Panc1 (cell line): ENCODE data around the gene C19orf81. TPM values are rescaled to one million over a fixed set of nuclear protein-coding genes. Genes with fewer than 3 reads are reported as not detected.
A peak's percentile ranks its signal among the peaks of the same experiment; 100 is the strongest.

ENCODE experiments used
- ATAC-seq: fragments of 200-7000 bp; cut with Tn5 transposase; 2 replicates; pipeline ENCODE4 v1.9.1; 2020; ENCODE audit warnings: mild to moderate bottlenecking, moderate library complexity
- BruUV-seq: library from RNA; stranded (reverse); fragments of 400-500 nt; replicated peaks from 2 replicates; lab custom pipeline; 2021; lab: Mats Ljungman, UMichigan
- CTCF ChIA-PET: fragments of 300-600 bp; sonication (Branson Sonifier 250); formaldehyde crosslinking; loops from one replicate; lab custom pipeline; 2022; ENCODE audit warnings: antibody characterized with exemption; lab: Charles Lee
- POLR2A ChIA-PET: fragments of 300-600 bp; sonication (Branson Sonifier 250); formaldehyde crosslinking; loops from one replicate; lab custom pipeline; 2022; ENCODE audit warnings: antibody characterized with exemption; lab: Charles Lee
- DNase-seq: peaks from one replicate; pipeline ENCODE4 v3.0.0-alpha.2; 2010; ENCODE audit warnings: low read depth, low spot score
- H3K27ac ChIP-seq: 2 replicates; pipeline ENCODE4 v1.5.1; 2011; ENCODE audit warnings: mild to moderate bottlenecking, low read length, inconsistent platforms
- H3K27me3 ChIP-seq: fragments of 200-500 bp; sonication (Bioruptor generic); 2 replicates; pipeline ENCODE4 v1.6.0; 2014; ENCODE audit warnings: low read length, inconsistent platforms; ENCODE audit not compliant: control insufficient read depth, insufficient read depth
- H3K36me3 ChIP-seq: fragments of 200-500 bp; sonication (Bioruptor generic); 2 replicates; pipeline ENCODE4 v1.5.1; 2014; ENCODE audit warnings: inconsistent platforms, mild to moderate bottlenecking, low read length, moderate library complexity; ENCODE audit not compliant: control insufficient read depth, insufficient read depth
- H3K4me1 ChIP-seq: 2 replicates; pipeline ENCODE4 v1.5.1; 2011; ENCODE audit warnings: inconsistent platforms, mild to moderate bottlenecking, low read length, moderate library complexity; ENCODE audit not compliant: control insufficient read depth, insufficient read depth
- H3K4me3 ChIP-seq, 2 experiments: 2 replicates each; pipeline ENCODE4 v1.5.1; 2011 to 2012; ENCODE audit warnings: low read depth in 2 of 2, low read length in 2 of 2, mild to moderate bottlenecking in 2 of 2, inconsistent platforms in 1 of 2, moderate library complexity in 1 of 2
- H3K9me3 ChIP-seq: fragments of 200-500 bp; sonication (Bioruptor generic); 2 replicates; pipeline ENCODE4 v1.5.1; 2014; ENCODE audit warnings: low read depth, mild to moderate bottlenecking, inconsistent platforms, low read length, moderate library complexity; ENCODE audit not compliant: control insufficient read depth, insufficient read depth
- CTCF ChIP-seq: fragments of 450-650 bp; IDR thresholded peaks from 2 replicates; pipeline ENCODE4 v1.5.1; 2017; ENCODE audit warnings: mild to moderate bottlenecking
- POLR2AphosphoS5 ChIP-seq: IDR thresholded peaks from 2 replicates; pipeline ENCODE4 v1.6.1; 2012; ENCODE audit warnings: mild to moderate bottlenecking, low read depth, low read length, moderate library complexity
- REST ChIP-seq, 2 experiments: IDR thresholded peaks; 2 replicates each; pipeline ENCODE4 v1.6.1; 2011 to 2012; ENCODE audit warnings: low read depth in 2 of 2, control low read depth in 1 of 2, low read length in 1 of 2, mild to moderate bottlenecking in 1 of 2, moderate library complexity in 1 of 2; ENCODE audit not compliant: insufficient read depth in 1 of 2
- SIN3A ChIP-seq: IDR thresholded peaks from 2 replicates; pipeline ENCODE4 v1.6.1; 2012; ENCODE audit warnings: low read depth, mild to moderate bottlenecking, low read length, moderate library complexity, borderline replicate concordance; ENCODE audit not compliant: insufficient read depth
- TCF7L2 ChIP-seq: IDR thresholded peaks from 2 replicates; pipeline ENCODE4 v1.6.1; 2011; ENCODE audit warnings: mild to moderate bottlenecking, low read depth, low read length, inconsistent platforms
- in situ Hi-C: cut with HindIII; loops from 2 replicates; pipeline ENCODE4 v1.10.0; 2016; ENCODE audit warnings: low sequenced_read_pairs, low pct_unique_long_range_greater_than_20kb
- intact Hi-C: fragments of 100-400 bp; cut with micrococcal nuclease; formaldehyde crosslinking; loops from one replicate; pipeline ENCODE4 v1.10.0; 2022; ENCODE audit not compliant: unreplicated experiment
- total RNA-seq: library from RNA; stranded (reverse); gene quantifications from one replicate; pipeline ENCODE4 v1.2.1, GENCODE V29; 2021; ENCODE audit not compliant: unreplicated experiment

C19orf81 gene
- total RNA-seq, 1 experiment from 2014 or later, result 0.98 TPM

DNA sequence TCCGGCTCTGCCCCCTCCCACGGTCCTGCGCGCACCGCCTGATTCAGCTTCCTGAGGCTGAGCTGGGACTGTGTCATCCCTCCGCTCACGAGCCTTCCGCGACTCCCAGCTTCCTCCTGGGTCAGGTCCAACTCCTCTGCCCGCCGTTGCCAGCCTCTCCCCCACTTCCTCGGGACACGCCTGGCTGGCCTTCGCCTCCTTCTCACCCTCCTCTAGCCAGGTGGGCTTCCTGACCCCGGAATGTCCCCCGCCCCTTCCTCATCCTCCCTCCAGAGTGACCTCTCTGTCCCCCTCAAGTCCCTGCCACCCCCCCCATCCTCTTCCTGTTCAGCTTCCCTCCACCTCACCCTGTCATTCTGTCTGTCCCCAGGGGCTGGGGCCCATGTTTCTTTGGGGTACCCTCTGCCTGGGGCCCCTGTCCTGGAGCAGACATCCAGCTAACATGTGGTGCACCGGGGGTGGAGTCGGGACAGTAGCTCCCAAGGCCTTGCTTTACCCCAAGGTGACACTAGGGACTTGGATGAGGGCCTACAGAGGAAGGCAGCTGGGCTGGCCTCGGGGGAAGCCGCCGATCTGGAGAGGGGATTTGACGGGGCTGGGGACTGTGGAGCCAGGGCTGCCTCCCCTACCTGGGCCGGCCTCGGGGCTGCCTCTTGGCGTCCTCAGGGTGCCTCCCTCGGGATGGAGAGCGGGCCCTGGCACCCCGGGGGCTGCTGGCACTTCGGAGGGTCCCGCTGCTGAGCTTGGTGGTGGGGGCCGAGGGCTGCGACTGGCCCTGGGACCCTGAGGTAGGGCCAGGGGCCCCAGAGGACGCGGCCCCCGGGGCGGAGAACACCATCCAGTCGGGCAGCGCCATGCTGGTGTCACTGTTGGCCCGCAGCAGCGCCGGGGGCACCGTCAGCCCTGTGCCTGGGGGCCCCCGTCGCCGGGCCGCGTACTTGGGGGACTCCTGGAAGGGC is 53.9 kb downstream of the C19orf81 start:
- Histone ChIP-seq H3K9me3 (no peaks in the 10 kb centered on the region), H3K4me1 (no peaks in the 10 kb centered on the region), H3K36me3 (no peaks in the 10 kb centered on the region), H3K27me3 (no peaks in the 10 kb centered on the region; the same call in 1 of the 2 replicates), H3K4me3 (no peak overlapping the region), H3K27ac (no peak overlapping the region)
- intact Hi-C loops, result no loop called here
- no peak; the same call in 1 of the 2 replicates for ATAC-seq
- in situ Hi-C loops, result no loop called here
- CTCF ChIA-PET, result interaction anchor here (0.6 to 1.2 kb wide), 7 partner anchors 10 to 219 kb away, joined by 3 to 12 read pairs (median 4); no protein-coding TSS in a partner anchor
- no peak for TF ChIP-seq POLR2AphosphoS5
- no peak for TF ChIP-seq REST (IDR thresholded peaks at IDR 0.05; ENCODE audit: insufficient read depth in 1 of 2, low read depth in 2 of 2, low read length in 1 of 2)
- no peak for TF ChIP-seq TCF7L2
- no peak for TF ChIP-seq CTCF
- no peak for TF ChIP-seq SIN3A
- BruUV-seq, result no TSS peak
- no peak for DNase-seq
- POLR2A ChIA-PET, result interaction anchor here (0.6 kb wide), 1 partner anchor 194 kb away, joined by 3 read pairs; no protein-coding TSS in a partner anchor

DNA sequence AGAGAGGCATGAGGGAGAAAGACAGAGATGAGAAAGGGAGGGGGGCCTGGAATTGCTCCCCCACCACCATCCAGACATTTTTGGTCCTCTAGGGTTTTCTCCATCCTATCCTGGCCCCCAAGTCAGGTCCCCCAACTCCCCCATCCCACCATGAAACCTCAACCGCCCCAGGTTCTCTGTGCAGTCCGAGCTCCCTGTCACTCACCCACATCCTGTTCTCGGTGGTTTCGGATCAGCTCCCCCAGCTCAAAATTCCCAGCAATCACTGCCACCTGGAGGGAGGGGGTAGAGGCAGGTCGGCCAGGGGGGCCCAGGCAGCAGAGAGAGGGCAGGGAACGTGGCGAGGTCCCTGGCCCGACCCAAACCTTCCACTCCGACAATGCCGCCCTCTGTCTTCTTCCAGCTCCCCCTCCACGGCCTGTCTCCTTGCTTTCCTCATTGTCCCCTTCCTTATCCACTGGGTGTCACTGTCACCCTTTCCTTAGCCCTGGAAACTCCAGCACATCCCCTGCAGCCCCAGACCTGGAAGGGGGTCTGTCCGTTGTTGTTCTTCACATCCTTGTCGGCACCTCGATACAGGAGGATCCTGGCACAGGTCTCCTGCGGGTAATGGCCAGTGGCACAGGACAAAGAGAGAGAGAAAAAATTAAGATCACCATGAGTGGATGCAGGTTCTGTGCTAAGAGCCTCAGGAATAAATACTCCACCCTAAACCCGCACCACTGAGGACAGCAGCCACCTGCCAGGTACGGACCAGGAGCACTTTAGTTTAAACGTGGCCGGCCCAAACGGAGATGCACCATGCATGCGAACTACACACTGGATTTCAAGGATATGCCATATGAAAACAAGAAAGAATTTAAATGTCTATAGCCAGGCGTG is 54.9 kb downstream of the C19orf81 start:
- DNase-seq, result no peak
- no peak overlapping the region for H3K27ac ChIP-seq
- ATAC-seq, result 0 out of 2 replicates have a peak, but pooled peaks have one; percentile 74
- TF ChIP-seq POLR2AphosphoS5 (no peak), REST (IDR thresholded peaks at IDR 0.05; ENCODE audit: insufficient read depth in 1 of 2, low read depth in 2 of 2, low read length in 1 of 2) (no peak), TCF7L2 (no peak), SIN3A (no peak), CTCF (peak; percentile 69)
- H3K9me3 ChIP-seq, result no peaks in the 10 kb centered on the region
- intact Hi-C loops, result no loop called here
- no peaks in the 10 kb centered on the region for H3K36me3 ChIP-seq
- H3K4me1 ChIP-seq, result no peaks in the 10 kb centered on the region
- in situ Hi-C loops, result no loop called here
- CTCF ChIA-PET, result interaction anchor here (0.6 to 1.2 kb wide), 5 partner anchors 31 to 218 kb away, joined by 3 to 4 read pairs (median 3); no protein-coding TSS in a partner anchor
- H3K27me3 ChIP-seq, result no peaks in the 10 kb centered on the region; the same call in 1 of the 2 replicates
- BruUV-seq, result no TSS peak
- POLR2A ChIA-PET, result interaction anchor here (0.6 to 0.7 kb wide), 2 partner anchors 47 to 195 kb away, joined by 3 to 5 read pairs; no protein-coding TSS in a partner anchor
- H3K4me3 ChIP-seq, result no peak overlapping the region
